Fibroblast of pulmonary artery (primary cell): Measurements from ENCODE around the gene PCDHA6.

Experiments
- DNase-seq: peaks from one replicate; pipeline ENCODE4 v3.0.0-alpha.2; 2010; ENCODE audit warnings: low read depth
- H3K4me3 ChIP-seq: replicated peaks from 2 replicates; pipeline ENCODE4 v1.5.1; 2011; ENCODE audit warnings: low read depth, mild to moderate bottlenecking, control low read depth, low read length, moderate library complexity
- TF ChIP-seq, protein P1 (sequence below): IDR thresholded peaks from 2 replicates; pipeline ENCODE4 v1.5.1; 2011; ENCODE audit warnings: mild to moderate bottlenecking, control low read depth, low read length, inconsistent platforms; ENCODE audit errors: missing control alignments

PCDHA6 gene

DNA sequence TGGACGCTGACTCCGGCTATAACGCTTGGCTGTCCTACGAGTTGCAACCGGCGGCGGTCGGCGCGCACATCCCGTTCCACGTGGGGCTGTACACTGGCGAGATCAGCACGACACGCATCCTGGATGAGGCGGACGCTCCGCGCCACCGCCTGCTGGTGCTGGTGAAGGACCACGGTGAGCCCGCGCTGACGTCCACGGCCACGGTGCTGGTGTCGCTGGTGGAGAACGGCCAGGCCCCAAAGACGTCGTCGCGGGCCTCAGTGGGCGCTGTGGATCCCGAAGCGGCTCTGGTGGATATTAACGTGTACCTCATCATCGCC lies 49.5 kb downstream of the PCDHA6 start:
- DNase-seq, result no peak
- H3K4me3 ChIP-seq, result no peak overlapping the region
- TF ChIP-seq, protein P1, sequence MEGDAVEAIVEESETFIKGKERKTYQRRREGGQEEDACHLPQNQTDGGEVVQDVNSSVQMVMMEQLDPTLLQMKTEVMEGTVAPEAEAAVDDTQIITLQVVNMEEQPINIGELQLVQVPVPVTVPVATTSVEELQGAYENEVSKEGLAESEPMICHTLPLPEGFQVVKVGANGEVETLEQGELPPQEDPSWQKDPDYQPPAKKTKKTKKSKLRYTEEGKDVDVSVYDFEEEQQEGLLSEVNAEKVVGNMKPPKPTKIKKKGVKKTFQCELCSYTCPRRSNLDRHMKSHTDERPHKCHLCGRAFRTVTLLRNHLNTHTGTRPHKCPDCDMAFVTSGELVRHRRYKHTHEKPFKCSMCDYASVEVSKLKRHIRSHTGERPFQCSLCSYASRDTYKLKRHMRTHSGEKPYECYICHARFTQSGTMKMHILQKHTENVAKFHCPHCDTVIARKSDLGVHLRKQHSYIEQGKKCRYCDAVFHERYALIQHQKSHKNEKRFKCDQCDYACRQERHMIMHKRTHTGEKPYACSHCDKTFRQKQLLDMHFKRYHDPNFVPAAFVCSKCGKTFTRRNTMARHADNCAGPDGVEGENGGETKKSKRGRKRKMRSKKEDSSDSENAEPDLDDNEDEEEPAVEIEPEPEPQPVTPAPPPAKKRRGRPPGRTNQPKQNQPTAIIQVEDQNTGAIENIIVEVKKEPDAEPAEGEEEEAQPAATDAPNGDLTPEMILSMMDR, result no peak
